ENCODE measurements around the gene DVL3.

GRCh38 chr3:184145751-184146270 is 9.4 kb upstream of the DVL3 start:
- TF ChIP-seq CTCF (IDR thresholded peaks at IDR 0.05) (no peak), POLR2A (IDR thresholded peaks at IDR 0.05) (no peak)

Measured in body of pancreas (tissue), 4 donors.